DMS79 treated with DMSO at 0.1 percent for 48 hours (cell line): ENCODE results near the gene GIMAP1.
"Not testable (repeated sequence)": the region's sequence is repeated elsewhere in the genome, so short reads cannot be mapped to it uniquely, and the experiment has no call there.

Experiments used
- DNase-seq: peaks from one replicate; lab custom pipeline; 2025; lab: John Stamatoyannopoulos, UW

The GIMAP1 gene

GRCh38 chr7:150716368-150716767, at the start of gene GIMAP1:
Gene GIMAP1, plus strand, starts transcription at chr7:150716613. Its CDS starts 2,435 bp downstream, at chr7:150719048.
- DNase-seq = no peak

- no peak for DNase-seq
Measured at GRCh38 chr7:150668472-150668911, 47.9 kb upstream of the GIMAP1 start.

GRCh38 chr7:150668977-150669376, 47.4 kb upstream of the GIMAP1 start:
- no peak for DNase-seq

- DNase-seq = not testable (repeated sequence)
Measured at GRCh38 chr7:150671798-150672585, 44.4 kb upstream of the GIMAP1 start.

GRCh38 chr7:150675714-150676113, 40.7 kb upstream of the GIMAP1 start:
- no peak for DNase-seq

GRCh38 chr7:150676276-150676675, 40.1 kb upstream of the GIMAP1 start:
- not testable (repeated sequence) for DNase-seq

GRCh38 chr7:150676854-150677253, 39.6 kb upstream of the GIMAP1 start:
- DNase-seq = not testable (repeated sequence)

- not testable (repeated sequence) for DNase-seq
Measured at GRCh38 chr7:150678601-150679000, 37.8 kb upstream of the GIMAP1 start.

GRCh38 chr7:150680364-150680763, 36.0 kb upstream of the GIMAP1 start:
- DNase-seq = not testable (repeated sequence)

- DNase-seq = no peak
Measured at GRCh38 chr7:150685219-150686029, 31.0 kb upstream of the GIMAP1 start, which contains the start of gene GIMAP2. Gene GIMAP2, plus strand, starts transcription at chr7:150685706. Its CDS starts 1,354 bp downstream, at chr7:150687060.

GRCh38 chr7:150686030-150686631, 30.3 kb upstream of the GIMAP1 start:
- no peak for DNase-seq

GRCh38 chr7:150688630-150689029, 27.8 kb upstream of the GIMAP1 start:
- DNase-seq = no peak

- no peak for DNase-seq
Measured at GRCh38 chr7:150695654-150696053, 20.8 kb upstream of the GIMAP1 start.

- DNase-seq = no peak
Measured at GRCh38 chr7:150703209-150703608, 13.2 kb upstream of the GIMAP1 start.

GRCh38 chr7:150715293-150715692, 1.1 kb upstream of the GIMAP1 start:
- DNase-seq = no peak

GRCh38 chr7:150715738-150716137, 675 bp upstream of the GIMAP1 start:
- DNase-seq = no peak

GRCh38 chr7:150716939-150717338, 526 bp downstream of the GIMAP1 start:
- DNase-seq = no peak

- no peak for DNase-seq
Measured at GRCh38 chr7:150717814-150718420, 1.5 kb downstream of the GIMAP1 start.

- DNase-seq = no peak
Measured at GRCh38 chr7:150719436-150719835, 3.0 kb downstream of the GIMAP1 start.

GRCh38 chr7:150719960-150720891, 3.8 kb downstream of the GIMAP1 start:
- DNase-seq = no peak

- no peak for DNase-seq
Measured at GRCh38 chr7:150721970-150722373, 5.6 kb downstream of the GIMAP1 start.
